ENCODE results near the gene HS3ST6.
A peak's percentile ranks its signal among the peaks of the same experiment; 100 is the strongest.

Gene HS3ST6

DNA sequence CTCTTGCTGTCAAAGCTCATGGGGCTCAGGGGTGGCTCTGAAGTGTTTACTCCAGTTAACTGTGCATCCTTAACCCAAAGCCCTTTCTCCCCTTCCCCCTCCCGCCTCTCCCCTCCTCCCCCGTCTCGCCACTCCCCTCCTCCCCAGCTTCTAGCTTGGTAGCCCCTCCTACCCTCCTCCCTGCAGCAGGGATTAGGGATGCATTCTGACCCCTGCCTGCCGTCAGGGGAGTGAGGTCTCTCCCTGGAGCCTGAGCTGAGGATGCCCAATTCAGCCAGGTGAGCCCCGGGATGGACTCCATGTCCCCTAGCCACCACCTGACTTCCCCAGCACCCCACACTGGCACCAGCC, 1.6 kb downstream of the HS3ST6 start:
- Mint-ChIP-seq H3K27me3 (peaks cover 47% of the 10 kb centered on the region), H3K36me3 (ENCODE audit: insufficient read depth) (peaks cover 4% of the 10 kb centered on the region), H3K9me3 (no peaks in the 10 kb centered on the region)

DNA sequence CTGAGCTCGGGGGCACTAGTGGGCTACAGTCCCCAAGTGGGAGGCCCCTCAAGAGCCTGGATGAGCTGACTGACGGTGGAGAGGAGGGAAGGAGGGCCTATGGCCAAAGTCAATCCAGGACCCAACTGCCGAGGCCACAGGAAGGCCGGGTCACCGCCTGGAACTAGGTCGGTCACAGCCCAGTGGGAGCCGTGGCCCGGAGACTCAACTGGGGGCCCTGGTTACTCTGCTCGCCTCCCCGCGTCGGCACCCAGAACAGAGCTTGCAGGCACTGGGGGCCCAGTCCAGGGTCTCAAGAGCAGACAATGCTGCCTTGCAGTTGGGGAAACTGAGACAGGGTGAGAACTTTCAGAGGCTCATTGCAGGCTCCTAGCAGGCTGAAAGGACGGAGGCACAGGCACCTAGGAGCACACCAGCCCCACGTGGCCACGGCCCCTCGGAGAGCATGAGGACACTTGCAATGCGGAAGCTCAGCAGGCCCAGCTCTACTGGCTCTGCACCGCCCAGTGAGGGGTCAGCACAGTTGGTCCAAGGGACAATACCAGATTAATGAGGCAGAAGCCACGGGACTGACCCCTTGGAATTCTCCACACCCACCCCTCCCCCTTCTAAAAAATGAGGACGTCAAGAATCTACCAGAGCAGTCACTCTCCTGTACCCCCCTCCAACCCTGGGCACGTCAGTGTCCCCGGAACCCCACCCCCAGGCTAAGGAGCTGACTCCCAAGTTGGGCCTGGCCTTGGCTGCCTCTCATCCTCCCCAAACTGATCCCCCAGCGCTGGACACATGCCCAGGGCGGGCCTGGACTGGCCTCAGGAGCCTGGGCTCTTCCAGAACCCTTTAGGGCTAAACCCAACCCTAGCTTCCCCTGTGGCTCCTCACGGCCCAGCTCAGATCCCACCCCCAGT, 2.2 kb downstream of the HS3ST6 start:
- DNase-seq (ENCODE audit: low spot score in 2 of 2) (no peak), ATAC-seq (replicated peaks; ENCODE audit: extremely low read depth, poor library complexity, severe bottlenecking) (no peak)
- Mint-ChIP-seq H3K4me1 (no peaks in the 10 kb centered on the region), H3K27ac (ENCODE audit: low read depth) (no peak overlapping the region), H3K27me3 (peaks cover 41% of the 10 kb centered on the region), H3K9me3 (no peaks in the 10 kb centered on the region), H3K36me3 (ENCODE audit: insufficient read depth) (peaks cover 4% of the 10 kb centered on the region), H3K4me3 (no peak overlapping the region)

More for the DNA sequence above, 1.6 kb downstream of the HS3ST6 start:
- DNase-seq (ENCODE audit: low spot score in 2 of 2) (no peak), ATAC-seq (replicated peaks; ENCODE audit: extremely low read depth, poor library complexity, severe bottlenecking) (no peak)
- H3K4me3 Mint-ChIP-seq = no peak overlapping the region
- H3K4me1 Mint-ChIP-seq = no peaks in the 10 kb centered on the region
- H3K27ac Mint-ChIP-seq (ENCODE audit: low read depth) = no peak overlapping the region

DNA sequence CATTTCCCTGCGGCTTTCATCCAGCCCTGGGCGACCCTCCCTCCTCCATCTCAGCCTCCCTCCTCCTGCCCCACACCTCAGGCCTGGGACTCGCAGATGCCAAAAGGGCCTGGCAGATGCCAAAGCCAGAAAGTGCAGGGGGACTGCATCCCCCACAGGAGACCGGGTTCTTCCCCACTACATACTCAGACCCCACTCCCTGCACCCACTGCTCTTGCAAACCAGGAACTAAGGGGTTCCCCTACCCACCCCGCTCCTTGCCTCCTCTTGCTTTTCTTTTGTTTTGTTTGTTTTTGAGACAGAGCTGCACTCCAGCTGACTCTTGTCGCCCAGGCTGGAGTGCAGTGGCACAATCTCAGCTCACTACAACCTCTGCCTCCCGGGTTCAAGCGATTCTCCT, 3.2 kb downstream of the HS3ST6 start:
- no peak overlapping the region for H3K27ac Mint-ChIP-seq (ENCODE audit: low read depth)

DNA sequence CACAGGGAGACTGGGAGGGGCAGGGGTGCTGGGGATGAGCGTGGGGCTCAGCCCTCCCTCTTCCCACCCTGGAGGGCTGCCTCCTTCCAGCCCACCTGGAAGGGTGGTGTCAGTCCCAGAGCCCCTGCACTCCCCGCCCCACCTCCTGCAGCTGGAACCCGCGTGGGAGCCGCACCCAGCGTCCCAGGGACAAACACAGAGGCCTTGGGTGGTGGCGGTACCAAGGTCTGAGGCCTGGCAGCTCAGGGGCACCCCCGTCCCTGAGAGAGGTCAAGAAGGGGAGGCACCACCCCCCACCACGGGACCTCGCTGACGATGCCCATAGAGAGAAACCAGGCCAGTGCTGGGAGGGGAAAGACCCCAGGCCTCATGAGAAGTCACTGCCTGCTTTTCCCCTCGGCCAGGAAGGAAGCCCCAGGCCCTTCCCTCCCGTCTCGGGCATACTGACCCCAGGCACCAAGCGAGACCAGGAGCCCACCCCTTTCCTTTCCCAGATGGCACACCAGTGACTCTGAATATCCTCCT, 4.1 kb downstream of the HS3ST6 start:
- H3K27ac Mint-ChIP-seq (ENCODE audit: low read depth) = no peak overlapping the region
- no peak for ATAC-seq (replicated peaks; ENCODE audit: extremely low read depth, poor library complexity, severe bottlenecking)
- DNase-seq (ENCODE audit: low spot score in 2 of 2) = no peak
- no peaks in the 10 kb centered on the region for H3K9me3 Mint-ChIP-seq
- H3K27me3 Mint-ChIP-seq = peaks cover 31% of the 10 kb centered on the region
- no peaks in the 10 kb centered on the region for H3K4me1 Mint-ChIP-seq
- H3K36me3 Mint-ChIP-seq (ENCODE audit: insufficient read depth) = peaks cover 4% of the 10 kb centered on the region
- H3K4me3 Mint-ChIP-seq = no peak overlapping the region

More for the DNA sequence above, 3.2 kb downstream of the HS3ST6 start:
- no peaks in the 10 kb centered on the region for H3K4me1 Mint-ChIP-seq
- DNase-seq (ENCODE audit: low spot score in 2 of 2) = no peak
- ATAC-seq (replicated peaks; ENCODE audit: extremely low read depth, poor library complexity, severe bottlenecking) = no peak
- no peak overlapping the region for H3K4me3 Mint-ChIP-seq
- H3K36me3 Mint-ChIP-seq (ENCODE audit: insufficient read depth) = peaks cover 4% of the 10 kb centered on the region
- H3K27me3 Mint-ChIP-seq = peaks cover 31% of the 10 kb centered on the region
- no peaks in the 10 kb centered on the region for H3K9me3 Mint-ChIP-seq

DNA sequence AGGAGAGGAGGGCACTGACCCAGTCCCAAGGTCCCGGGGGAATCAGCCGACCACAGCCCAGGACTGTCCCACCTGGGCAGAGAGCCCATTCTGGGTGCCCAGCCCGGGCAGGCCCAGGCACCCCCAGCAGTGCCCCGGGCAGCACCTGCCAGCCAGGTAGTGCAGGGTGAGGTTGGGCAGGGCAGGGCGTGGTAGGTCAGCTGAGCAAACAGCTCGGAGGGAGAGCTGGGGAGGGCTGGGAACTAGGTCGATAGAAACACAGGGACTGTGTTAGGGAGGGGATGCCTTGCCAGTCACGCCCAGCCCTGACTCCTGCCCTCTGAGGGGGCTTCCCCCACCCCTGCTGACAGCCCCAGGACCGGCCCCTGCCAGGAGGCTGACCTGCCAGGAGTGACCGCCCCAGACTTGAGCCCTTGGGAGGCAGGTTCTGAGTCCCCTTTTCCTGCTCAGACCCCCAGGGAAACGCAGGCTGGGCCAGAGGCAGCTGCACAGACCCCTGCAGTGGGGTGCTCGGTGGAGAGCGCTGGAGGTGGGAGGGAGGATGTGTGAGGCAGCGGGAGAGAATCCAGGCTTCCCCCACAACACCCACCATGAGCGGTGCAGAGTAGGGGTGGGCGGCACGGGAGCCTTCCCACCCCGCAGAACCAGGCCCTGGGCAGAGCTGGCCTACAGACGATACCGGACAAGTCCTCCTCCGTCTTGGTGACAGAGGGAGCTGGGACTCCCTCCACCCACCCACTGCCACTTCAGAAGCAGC, 4.7 kb downstream of the HS3ST6 start:
- H3K27me3 Mint-ChIP-seq = peaks cover 37% of the 10 kb centered on the region
- DNase-seq (ENCODE audit: low spot score in 2 of 2) (no peak), ATAC-seq (replicated peaks; ENCODE audit: extremely low read depth, poor library complexity, severe bottlenecking) (no peak)
- H3K36me3 Mint-ChIP-seq (ENCODE audit: insufficient read depth) = peaks cover 4% of the 10 kb centered on the region
- H3K4me1 Mint-ChIP-seq = no peaks in the 10 kb centered on the region
- H3K9me3 Mint-ChIP-seq = no peaks in the 10 kb centered on the region
- H3K4me3 Mint-ChIP-seq = no peak overlapping the region
- no peak overlapping the region for H3K27ac Mint-ChIP-seq (ENCODE audit: low read depth)

DNA sequence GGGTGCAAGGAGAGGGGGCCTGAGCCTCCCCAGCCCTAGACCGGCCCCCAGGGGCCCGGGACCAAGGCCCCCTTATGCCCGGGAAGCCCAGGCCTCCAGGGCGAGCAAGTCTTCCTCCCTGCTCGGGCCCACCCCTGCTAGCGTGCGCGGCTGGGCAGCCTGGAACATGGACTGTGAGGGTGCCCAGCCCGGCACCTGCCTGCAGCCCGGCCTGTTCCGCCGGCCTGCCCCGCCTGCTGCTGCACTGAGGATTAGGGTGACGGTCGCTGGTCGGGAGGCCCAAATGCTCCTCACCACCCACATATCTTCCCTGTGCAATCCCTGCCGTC, 6.0 kb downstream of the HS3ST6 start:
- Mint-ChIP-seq H3K4me3 (no peak overlapping the region), H3K27ac (ENCODE audit: low read depth) (no peak overlapping the region), H3K27me3 (peaks cover 38% of the 10 kb centered on the region), H3K36me3 (ENCODE audit: insufficient read depth) (peaks cover 4% of the 10 kb centered on the region), H3K9me3 (no peaks in the 10 kb centered on the region), H3K4me1 (no peaks in the 10 kb centered on the region)
- no peak for ATAC-seq (replicated peaks; ENCODE audit: extremely low read depth, poor library complexity, severe bottlenecking)
- no peak for DNase-seq (ENCODE audit: low spot score in 2 of 2)

DNA sequence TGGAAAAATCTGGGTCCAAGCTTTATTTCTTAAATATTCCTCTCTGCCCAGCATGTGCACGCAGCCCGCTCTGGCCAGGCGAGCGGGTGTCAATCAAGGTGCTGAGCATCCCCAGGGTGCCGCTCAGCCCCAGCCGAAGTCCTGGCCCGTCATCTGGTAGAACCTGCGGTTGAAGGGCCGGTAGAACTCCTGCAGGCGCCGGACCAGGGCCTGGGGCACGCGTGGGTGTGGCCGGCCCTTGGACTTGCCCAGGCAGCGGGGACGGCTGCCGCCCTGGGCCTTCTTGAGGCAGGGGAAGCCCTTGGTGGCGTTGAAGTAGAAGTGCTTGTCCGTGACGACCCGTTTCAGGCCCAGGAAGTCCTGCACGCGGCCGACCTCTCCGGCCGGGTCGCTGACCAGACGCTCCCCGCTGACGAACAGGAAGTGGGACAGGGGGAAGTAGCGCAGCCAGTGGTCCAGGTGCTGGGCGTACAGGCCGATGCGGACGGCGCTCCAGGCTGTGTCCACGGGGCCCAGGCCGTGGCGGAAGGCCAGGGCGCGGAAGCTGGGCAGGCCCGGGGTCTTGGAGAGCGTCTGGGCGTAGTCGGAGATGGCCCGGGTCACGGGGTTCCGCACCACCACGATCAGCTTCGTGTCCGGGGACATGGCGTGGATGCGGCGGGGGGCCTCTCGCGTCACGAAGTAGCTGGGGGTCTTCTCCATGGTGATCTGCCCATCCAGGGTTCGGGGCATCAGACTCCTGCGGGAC, 6.6 kb downstream of the HS3ST6 start:
- H3K27ac Mint-ChIP-seq (ENCODE audit: low read depth) = no peak overlapping the region
- no peaks in the 10 kb centered on the region for H3K4me1 Mint-ChIP-seq
- H3K36me3 Mint-ChIP-seq (ENCODE audit: insufficient read depth) = peaks cover 4% of the 10 kb centered on the region
- no peak for DNase-seq (ENCODE audit: low spot score in 2 of 2)
- ATAC-seq (replicated peaks; ENCODE audit: extremely low read depth, poor library complexity, severe bottlenecking) = no peak
- H3K9me3 Mint-ChIP-seq = no peaks in the 10 kb centered on the region
- peaks cover 35% of the 10 kb centered on the region for H3K27me3 Mint-ChIP-seq
- no peak overlapping the region for H3K4me3 Mint-ChIP-seq

DNA sequence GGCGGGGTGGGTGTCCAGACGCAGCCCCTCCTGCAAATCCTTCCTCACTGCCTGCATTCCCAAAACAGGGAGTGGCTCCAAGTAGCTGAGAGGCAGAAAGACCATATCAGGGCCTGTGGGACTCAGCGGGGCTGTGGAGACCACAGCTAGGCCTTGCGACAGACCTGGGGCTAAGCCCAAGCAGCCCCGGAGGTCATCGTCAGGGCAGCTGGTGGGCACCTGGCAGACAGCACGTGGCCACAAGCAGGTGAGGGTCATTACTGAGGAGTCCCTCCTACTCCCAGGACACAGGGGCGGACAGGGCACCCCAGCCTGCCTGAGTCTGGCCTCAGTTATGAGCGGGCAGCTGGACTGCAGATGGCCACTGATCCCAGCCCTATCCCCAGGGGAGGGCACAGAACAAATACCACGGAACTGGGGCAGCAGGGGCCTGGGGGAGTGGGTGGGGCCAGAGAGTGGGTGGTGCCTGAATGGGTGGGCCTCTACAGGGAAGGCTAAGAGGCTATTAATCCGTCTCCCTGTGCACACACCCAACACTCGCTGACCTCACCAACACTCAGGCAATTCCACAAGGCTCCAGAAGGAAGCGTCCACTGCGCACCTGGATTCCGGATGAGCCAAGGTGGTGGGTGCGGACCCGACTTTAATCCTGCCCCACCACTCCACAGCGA, 8.5 kb downstream of the HS3ST6 start:
- Mint-ChIP-seq H3K9me3 (no peaks in the 10 kb centered on the region), H3K4me3 (no peak overlapping the region), H3K27me3 (peaks cover 25% of the 10 kb centered on the region), H3K4me1 (no peaks in the 10 kb centered on the region), H3K27ac (ENCODE audit: low read depth) (no peak overlapping the region), H3K36me3 (ENCODE audit: insufficient read depth) (peaks cover 2% of the 10 kb centered on the region)
- DNase-seq (ENCODE audit: low spot score in 2 of 2) = no peak
- no peak for ATAC-seq (replicated peaks; ENCODE audit: extremely low read depth, poor library complexity, severe bottlenecking)

DNA sequence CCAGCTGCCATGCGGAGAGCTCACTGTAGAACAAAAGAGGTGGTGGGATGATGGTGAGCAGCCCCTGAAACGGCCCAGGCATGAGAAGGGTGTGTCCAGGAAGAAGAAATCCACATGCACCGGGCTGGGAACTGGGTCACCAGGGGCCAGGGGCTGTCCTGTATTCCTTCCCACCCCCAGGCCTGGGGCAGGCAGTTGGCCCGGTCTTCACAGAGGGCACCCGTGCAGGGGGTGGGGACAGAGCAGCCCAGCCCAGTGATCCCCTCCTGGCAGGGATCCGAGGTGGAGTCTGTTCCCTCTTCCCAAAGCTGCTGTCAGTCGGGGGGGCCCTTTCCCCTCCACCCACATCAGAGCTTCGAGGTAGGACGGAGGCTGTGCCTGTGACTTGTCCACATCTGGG, 9.2 kb downstream of the HS3ST6 start:
- peaks cover 2% of the 10 kb centered on the region for H3K36me3 Mint-ChIP-seq (ENCODE audit: insufficient read depth)
- H3K27ac Mint-ChIP-seq (ENCODE audit: low read depth) = peak overlapping the region; percentile 55
- ATAC-seq (replicated peaks; ENCODE audit: extremely low read depth, poor library complexity, severe bottlenecking) (no peak), DNase-seq (ENCODE audit: low spot score in 2 of 2) (no peak)
- H3K9me3 Mint-ChIP-seq = no peaks in the 10 kb centered on the region
- H3K4me1 Mint-ChIP-seq = no peaks in the 10 kb centered on the region
- peaks cover 22% of the 10 kb centered on the region for H3K27me3 Mint-ChIP-seq
- H3K4me3 Mint-ChIP-seq = no peak overlapping the region

DNA sequence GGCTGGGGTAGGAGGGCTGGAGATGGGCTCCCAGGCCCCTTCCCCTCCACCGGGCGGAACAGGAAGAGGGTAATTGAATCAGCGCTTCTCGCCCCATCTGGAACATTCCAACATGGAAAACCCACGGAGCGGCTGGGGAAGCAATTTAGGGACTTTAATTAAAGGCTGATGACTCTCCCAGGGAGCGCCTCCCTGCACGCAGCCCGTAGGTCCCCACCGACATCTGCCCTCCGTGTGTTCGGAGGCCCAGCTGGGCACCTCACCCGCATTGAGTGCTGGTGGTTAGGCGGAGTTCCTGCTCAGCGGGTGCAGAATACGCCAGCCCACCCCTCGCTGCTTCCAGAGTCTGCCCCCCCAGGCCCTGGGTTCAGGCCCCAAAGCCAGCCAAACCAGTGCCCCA, 10.0 kb downstream of the HS3ST6 start:
- Mint-ChIP-seq H3K27me3 (peaks cover 22% of the 10 kb centered on the region), H3K27ac (ENCODE audit: low read depth) (peak overlapping the region; percentile 55), H3K4me3 (no peak overlapping the region), H3K9me3 (no peaks in the 10 kb centered on the region), H3K36me3 (ENCODE audit: insufficient read depth) (peaks cover 2% of the 10 kb centered on the region), H3K4me1 (no peaks in the 10 kb centered on the region)
- ATAC-seq (replicated peaks; ENCODE audit: extremely low read depth, poor library complexity, severe bottlenecking) (no peak), DNase-seq (ENCODE audit: low spot score in 2 of 2) (no peak)

DNA sequence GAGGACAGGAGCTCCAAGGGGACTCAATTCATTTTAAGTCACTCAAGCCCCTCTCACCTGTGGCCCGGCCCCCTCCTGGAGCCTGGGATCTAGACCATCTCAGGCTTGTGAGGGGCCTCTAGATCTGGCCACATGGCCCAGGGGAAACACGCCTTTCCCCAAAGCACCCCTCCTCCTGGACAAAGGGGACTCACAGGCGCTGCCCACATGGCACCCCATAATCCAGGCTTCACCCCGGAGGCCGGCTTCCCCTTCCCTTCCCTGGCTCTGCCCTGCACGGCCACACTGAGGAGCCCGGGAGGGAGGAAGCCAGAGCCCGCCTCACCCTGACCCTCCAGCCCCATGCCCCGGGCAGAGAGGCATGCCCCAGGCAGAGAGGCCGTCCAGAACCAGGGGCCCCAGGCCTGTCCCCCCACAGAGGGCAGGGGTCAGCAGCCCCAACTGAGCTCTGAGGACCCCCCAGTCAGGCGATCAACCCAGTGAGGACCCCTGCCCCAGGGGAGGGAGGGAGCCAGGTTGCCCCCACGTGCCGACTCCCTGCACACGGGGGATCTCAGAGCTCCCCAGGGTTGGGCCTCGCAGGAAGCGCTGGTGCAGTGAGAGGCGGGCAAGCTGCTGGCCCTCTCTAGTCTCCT, 10.9 kb downstream of the HS3ST6 start:
- H3K36me3 Mint-ChIP-seq (ENCODE audit: insufficient read depth) = peaks cover under 1% of the 10 kb centered on the region
- ATAC-seq (replicated peaks; ENCODE audit: extremely low read depth, poor library complexity, severe bottlenecking) = no peak
- no peaks in the 10 kb centered on the region for H3K4me1 Mint-ChIP-seq

DNA sequence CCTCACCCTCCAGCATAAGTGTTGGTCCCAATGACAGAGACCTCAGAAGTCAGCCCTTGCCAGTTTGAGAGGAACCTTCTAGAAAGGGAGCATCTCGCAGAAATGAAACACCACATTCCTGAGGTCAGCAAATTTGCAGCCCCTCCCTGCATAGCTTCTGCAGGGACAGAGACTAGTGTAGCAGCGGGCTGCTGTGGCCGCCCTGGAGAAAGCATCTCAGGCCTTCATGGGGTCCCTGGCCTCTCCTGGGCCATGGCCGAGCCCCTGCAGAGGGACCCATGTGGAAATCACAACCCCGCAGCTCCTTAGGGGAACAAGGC, 11.4 kb downstream of the HS3ST6 start:
- no peaks in the 10 kb centered on the region for H3K4me1 Mint-ChIP-seq
- no peak overlapping the region for H3K27ac Mint-ChIP-seq (ENCODE audit: low read depth)
- ATAC-seq (replicated peaks; ENCODE audit: extremely low read depth, poor library complexity, severe bottlenecking) (no peak), DNase-seq (ENCODE audit: low spot score in 2 of 2) (no peak)
- no peak overlapping the region for H3K4me3 Mint-ChIP-seq
- no peaks in the 10 kb centered on the region for H3K9me3 Mint-ChIP-seq
- peaks cover 22% of the 10 kb centered on the region for H3K27me3 Mint-ChIP-seq
- H3K36me3 Mint-ChIP-seq (ENCODE audit: insufficient read depth) = peaks cover 2% of the 10 kb centered on the region

More for the DNA sequence above, 10.9 kb downstream of the HS3ST6 start:
- no peak for DNase-seq (ENCODE audit: low spot score in 2 of 2)
- Mint-ChIP-seq H3K27ac (ENCODE audit: low read depth) (no peak overlapping the region), H3K27me3 (peaks cover 22% of the 10 kb centered on the region), H3K4me3 (no peak overlapping the region), H3K9me3 (no peaks in the 10 kb centered on the region)

All from central memory CD8-positive, alpha-beta T cell (primary cell).